Activated T-cell treated with anti-CD3 and anti-CD28 coated beads for 4 hours (primary cell): ENCODE measurements around the gene STON2.
"Not testable (repeated sequence)": the region's sequence is repeated elsewhere in the genome, so short reads cannot be mapped to it uniquely, and the experiment has no call there.

Experiments used
- DNase-seq: peaks from one replicate; pipeline ENCODE4 v3.0.0-alpha.2; 2020

The STON2 gene

DNA sequence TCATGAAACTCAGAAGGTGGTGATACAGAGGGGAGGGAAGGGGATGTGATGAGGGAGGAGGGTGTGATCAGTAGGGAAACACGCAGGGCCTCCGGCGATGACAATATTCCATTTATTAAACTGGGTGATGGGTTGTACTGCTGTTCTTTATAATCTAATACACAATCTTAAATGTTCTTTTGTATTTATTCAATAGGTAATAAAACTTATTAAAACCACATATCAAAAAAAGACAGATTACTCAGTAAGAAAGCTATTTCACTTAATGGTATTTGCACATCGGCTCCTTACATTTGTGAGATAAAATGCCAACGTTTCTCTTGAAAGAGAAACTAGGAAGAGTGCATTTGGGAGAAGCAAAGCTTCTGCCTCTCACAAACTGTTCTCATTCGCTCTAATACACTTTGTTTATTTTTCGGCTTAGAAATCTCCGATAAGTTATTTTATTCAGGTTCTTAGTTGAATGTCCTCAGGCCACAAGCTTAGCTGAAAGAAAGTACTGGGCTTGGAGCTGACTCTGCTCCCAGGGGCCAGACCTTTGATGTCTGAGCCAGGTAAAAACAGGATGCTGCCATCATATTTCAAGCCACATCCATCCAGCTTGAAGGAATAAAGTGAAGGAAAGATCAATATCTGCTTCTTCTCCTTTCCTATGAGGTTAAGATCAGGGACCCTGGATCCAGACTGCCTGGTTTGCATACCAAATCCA lies 17.5 kb downstream of the STON2 start:
- DNase-seq: no peak

DNA sequence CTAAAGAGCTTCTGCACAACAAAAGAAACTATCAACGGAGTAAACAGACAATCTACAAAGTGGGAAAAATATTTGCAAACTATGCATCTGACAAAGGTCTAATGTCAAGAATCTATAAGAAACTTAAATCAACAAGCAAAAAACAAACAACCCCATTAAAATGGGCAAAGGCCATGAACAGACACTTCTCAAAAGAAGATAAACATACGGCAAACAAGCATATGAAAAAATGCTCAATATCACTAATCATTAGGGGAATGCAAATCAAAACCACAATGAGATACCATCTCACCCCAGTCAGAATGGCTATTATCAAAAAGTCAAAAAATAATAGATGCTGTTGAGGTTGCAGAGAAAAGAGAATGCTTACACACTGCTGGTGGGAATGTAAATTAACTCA lies 20.1 kb downstream of the STON2 start:
- not testable (repeated sequence) for DNase-seq

DNA sequence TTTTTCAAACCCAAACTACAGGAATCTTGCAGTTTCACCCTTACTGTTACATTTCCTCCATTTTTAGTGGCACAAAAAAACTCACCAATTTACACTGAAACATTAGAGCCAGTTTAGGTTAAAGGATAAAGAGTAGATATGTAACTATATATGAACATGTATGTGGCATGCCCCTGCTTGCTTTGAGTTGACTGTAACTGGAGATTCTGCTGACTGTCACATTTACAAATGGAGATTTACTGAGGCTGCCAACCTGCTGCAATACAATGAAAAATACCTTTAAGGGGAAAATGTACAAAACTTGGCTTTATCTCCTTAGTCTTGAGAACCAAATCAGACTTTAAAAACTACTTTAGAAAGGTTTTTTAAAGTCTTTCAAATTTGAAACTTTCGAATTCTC lies 28.3 kb downstream of the STON2 start:
- DNase-seq: no peak

DNA sequence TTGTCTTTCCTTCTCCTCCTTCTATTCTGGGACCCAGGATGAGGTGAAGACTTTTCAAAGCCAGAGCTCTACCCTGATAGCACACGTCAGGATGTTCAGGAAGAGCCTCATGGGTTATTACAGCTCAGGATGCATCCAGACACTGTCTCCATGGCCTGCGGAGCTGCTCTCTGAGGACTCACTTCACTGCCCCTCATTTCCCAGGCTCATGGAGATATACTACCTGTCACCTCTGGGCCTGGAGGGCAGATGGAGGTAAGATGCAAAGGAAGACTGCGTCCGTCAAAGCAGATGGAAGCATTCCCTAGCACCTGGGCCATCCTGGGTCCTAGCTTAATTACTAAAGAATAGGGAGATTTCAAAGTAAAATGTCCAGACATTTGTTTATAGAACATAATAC lies 32.6 kb downstream of the STON2 start:
- no peak for DNase-seq

DNA sequence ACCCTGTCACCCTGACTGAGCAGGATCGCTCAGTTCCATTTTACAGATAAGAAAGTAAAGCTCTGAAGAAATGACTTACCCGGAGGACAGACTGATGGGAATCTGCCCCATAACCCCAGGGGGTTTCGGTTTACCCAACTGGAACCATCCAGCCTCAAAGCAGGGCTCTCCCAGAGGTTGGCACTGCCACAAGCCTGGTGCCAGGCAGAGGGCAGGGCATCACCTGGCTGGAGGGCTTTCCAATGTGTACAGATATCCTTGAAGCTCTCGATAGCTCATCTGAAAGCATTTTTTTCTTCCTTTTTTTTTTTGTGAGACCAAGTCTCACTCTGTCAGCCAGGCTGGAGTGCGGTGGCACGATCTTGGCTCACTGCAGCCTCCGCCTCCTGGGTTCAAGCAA lies 33.2 kb downstream of the STON2 start:
- no peak for DNase-seq

DNA sequence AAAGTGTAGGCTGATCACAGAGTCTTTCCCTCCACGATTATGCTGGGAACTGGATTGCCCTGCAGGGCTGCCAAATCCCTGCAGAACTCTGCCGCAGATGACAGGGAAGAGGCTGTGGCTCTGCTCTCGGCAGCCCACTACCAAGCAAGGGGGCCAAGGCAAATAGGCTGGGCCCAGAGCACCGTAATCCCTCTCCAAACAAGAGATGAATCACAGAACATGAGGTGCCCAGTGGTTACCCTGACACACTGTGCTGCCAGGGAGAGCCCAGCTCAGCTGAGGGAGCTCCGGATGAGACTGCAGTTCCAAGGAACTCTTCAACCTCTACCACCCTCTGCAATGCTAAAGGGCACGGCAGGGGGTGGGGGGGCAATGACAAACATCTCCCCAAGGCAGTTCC lies 33.9 kb downstream of the STON2 start:
- DNase-seq: no peak

DNA sequence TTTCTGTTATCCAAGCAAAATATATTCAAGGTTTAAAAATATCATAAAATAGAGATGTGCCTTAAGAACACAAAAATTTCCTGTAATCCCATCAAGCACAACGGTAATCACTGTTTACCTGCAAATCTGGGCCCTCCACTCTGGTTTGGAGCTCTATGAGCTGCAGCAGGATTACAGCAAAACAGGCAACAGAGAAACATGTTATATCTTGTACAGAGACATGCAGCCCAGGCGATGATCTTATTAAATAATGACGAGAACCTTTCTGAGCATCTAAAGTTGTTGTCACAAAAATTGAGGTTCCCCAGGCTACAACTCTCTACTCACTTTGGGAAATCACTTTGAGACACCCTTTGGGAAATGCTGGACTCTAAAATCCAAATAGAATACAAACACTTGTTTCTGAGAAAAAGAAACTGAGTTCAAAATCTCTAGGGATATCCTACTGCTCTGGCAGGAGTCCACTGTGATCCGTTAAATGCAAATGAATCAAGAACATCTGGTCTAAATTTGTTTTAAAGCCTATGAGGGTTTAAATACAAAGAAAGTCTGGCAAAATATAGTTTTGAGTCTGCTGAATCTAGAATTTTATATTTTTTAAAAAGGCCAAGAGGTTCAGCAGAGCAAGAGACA lies 36.3 kb downstream of the STON2 start:
- DNase-seq: no peak

DNA sequence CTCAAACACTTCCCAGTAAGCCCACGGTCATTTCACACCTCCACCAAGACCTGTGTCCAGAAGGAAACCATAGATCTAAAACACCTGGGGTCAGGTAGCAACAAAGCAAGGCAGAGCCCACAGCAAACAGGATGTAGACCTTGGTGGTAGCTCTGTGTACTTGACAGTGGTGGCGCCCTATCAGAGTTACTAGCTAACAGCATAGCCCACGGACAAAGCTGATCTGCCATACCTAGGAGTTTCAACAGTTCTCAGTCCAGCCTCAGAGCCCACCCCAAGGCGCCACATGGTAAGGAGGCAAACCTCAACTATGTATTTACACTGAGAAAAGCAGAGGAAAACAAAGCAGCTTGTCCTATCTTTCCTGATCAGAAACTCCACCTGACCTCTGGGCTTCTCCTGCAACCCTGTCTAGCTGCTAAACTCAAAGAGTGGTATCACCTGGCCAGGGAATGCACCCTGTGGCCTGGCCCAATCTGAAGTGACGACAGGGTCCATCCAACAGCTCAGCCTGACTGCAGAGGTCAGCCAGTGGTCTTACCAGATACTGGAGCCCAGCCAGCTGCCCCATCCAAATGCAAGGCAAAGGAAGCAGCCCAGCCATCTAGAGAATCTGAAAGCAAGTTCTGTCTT lies 46.3 kb downstream of the STON2 start:
- no peak for DNase-seq

DNA sequence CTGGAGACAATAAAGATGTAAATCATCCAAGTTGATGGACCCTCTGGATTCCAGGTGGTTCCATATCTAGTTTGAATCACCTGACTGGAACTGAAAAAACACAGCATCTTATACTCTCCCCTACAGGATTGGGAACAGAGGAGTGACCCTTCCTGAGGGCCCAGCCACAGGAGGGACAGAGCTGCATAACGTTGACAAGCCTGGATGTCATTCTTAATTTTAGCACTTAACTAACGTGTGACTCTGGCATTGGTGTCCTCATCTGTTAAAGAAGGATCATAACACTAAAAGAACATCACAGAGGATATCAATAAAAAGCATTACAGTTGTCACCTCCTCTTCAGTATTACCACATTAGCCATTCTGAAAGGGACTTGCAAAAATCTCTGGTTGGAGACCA lies 47.7 kb downstream of the STON2 start:
- DNase-seq: no peak

DNA sequence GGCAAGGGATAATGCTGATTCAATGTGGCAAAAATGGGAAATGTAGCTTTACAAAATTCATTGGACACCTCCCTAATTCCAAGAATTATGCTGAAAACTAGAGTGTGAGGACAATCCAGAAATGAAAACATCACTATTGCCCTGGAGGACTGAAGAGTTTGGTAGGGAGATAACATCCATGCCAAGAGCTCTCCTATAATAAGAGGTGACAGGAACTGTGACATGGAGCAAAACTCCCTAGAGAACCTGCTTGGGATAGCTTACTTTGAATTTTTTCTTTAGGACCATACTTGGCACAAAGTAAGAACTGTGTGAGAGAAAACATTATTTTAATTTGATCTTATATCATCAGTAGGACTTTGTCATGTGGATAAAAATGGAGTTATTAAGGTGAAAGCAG lies 48.9 kb downstream of the STON2 start:
- no peak for DNase-seq

DNA sequence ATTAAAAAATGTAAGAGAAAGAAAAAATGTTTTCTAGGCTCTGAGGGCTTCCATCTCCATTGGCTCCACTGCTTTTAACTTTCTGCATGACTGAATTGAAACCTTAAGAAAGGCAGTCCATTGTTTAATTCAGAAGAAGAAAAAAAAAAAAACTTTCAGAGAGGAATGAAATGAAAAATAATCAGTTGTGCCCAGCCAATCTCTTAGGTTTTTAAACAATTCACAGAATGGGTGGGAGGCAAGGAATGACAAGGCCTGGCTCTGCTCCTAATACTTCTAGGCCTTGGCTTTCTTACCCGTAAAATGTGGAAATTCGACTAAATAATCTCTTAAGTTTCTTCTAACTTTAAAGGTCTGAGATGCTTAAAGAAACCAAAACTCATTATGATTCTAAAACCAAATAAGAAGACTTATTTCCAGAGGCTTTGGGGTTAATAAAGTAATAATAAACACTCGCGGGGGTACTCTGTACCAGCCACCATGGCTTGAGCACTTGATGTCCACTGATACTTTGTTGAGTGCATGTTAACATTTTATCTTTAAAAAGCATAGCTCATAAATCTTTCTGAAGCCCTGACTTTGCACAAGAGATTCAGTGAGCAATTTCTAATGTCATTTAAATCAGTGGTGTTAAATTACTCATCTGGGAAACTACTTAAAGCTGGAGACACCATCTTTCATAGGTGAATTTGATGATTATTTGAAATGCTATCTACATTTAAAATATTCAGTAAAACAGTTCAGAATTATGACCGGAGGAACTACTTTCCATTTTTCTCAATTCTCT lies 49.6 kb downstream of the STON2 start:
- no peak for DNase-seq

DNA sequence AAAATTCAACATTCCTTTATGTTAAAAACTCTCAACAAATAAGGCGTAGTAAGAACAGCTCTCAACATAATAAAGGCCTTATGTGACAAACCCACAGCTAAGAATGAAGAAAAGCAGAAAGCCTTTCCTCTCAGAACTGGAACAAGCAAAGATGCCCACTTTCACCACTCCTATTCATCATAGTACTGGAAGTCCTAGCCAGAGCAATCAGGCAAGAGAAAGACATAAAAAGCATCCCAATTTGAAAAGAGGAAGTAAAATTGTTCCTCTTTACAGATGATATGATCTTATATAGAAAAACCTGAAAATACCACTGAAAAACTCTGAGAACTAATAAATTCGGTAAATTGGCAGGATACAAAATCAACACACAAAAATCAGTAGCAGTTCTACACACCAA lies 52.1 kb downstream of the STON2 start:
- DNase-seq: no peak

DNA sequence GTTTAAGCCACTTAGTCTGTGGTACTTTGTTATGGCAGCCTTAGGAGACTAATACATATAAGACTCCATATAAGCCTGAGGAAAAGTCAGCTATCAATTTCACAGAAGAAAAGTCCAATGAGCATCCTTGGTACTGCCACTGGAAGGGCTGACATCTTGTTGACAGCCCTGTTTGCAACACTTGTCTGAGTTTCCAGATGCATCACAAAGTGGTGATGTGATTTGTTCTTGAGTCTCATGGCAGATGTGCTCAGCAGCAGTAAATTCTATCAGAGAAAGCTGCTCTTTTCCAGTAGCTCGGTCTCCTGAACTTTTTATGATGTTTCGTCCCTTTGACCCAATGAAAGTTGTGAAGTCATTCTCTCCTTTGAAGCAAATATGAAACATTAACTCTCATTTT lies 54.3 kb downstream of the STON2 start:
- DNase-seq: no peak

DNA sequence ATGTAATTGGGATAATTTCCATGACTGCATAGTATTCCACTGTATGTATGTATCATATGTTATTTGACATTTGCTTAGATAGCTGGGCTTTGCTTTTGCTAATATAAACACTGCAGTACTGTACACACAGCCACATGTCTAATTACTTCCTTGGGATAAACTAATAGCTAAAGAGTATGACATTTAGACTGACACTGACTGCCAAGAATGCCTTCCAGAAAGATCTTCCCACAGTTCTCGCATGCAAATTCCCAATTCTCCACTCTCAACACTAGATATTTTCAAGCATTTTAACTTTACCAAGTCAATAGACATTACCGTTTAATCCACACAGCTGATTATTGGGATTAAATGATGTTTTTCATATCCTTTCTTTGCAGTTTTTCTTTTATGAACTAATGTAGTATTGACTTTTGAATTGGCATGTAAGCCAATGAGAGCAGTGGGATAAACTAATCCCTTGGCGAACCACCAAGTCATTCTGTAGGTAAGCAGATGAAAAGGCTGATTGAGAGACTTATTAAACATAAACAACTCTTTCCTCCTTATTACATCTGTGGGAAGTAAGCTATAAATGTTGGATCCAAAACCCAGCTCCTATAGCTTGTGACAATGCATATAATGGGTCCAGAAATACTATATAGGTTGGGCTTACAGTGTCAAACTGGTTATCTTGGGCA lies 55.5 kb downstream of the STON2 start:
- no peak for DNase-seq

DNA sequence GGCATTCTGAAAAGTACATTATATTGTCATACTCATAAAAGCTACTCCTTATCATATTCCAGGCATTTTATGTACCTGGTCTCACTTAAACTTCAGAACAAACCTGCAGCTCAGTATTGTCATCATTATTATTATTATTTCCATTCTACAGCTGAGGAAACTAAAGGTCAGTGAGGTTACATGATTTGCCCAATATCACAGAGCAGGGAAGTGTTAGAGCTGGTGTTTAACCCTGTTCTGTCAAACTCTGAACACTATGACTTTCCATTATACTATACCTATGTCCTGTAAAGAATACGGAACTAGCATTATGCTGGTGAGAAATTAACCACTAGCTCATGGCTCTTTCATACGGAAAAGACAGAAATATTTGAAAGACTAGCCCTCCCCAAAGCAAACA lies 56.4 kb downstream of the STON2 start:
- DNase-seq: no peak

DNA sequence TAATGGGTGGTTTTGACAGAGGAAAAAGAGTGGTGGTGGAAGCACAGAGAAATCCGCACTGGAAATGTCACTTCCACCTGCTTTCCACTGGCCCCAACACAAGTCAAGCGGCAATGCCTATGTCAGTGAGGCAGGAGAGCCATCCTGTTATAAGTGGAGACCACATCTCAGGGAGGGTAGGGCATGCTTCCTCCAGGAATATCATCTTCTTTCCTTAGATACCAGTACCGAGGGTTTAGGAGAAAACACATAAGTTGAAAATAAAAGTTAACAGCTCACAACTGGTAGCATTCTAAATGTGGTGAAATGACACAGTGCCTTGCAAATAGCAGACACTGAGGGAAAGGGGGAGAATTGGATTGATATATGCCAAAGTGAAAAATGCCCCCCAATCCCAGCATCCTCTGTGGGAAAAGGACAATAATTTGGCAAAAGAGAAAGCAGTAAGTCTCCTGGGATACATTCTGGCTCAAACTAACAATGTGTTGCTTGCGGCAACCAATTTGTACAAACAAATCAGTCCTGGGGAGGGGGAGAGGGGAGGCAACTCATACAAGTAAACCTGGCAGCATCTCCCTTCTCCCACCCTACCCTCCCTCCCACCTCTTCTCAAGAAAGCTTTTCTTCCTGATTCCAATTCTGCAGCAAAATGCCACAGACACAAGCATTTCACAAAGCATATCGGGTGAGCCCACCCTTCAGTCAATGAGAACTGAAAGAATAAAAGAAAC lies 57.1 kb downstream of the STON2 start:
- no peak for DNase-seq

DNA sequence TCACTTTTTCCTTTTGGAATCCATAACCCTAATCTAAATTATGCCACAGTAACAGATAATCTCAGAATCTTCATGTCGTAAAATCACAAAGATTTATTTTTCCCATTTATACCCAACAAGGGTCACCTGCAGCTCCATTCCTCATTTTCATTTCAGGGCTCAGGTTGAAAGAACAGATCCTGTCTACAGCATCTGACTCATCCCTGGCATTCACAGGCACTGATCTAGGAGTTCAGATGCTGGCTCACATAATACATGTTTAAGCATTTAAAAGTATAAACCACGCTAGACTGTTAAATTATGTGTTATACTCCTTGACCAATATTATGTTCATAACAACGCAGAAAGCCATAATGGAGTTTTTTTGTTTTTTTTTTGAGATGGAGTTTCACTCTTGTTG lies 58.3 kb downstream of the STON2 start:
- DNase-seq: no peak

DNA sequence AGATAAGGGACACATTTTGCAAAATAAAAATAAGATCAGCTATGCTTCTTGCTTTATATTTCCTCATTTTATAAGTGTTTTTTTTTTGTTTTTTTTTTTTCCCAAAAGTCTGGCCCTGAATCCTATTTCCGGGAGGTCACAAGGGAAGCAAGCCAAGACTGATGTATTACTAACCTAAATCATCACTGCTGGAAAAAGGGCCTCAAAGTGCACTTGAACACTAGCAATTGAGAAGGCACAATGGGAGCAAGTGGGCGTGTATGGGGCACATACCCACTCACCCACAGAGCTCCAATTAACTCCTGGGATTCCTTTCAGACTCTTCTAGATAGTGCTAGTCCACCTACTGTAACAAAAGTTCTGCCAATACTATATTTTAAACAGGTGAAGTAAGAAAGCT lies 58.8 kb downstream of the STON2 start:
- DNase-seq: no peak

DNA sequence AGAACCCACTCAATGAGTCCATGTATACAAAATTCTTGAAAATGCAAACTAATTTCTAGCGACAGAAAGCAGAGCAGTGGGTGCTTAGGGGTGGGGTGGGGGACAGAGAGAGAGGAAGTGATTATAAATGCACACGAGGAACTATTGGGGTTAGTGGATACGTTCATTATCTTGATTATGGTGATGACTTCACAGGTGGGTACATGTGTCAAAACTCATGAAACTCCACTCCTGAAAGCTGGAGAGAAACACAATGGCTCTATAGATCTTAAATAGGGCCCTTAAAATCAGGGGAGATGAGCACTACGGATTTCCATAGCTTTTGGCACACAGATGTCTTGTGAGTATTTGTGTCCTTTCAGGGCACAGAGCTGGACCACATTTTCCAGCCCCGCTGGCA lies 59.9 kb downstream of the STON2 start:
- DNase-seq: no peak

DNA sequence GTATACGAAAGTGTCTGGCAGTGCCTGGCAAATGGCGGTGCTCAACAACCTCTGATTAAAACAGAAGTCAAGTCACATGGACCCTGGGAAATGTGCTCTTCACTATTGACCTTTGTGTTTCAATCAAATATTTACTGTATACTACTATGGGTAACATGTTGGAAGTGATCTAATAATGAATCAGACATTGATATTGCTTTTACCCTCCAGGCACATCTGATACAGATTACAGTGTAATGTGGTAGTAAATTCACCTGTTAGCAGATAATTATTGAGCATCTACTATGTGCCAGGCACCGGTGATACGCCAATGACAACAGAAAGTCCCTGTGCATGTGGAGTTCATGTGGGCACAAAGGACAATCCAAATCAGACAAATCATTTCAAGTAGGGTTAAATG lies 63.1 kb downstream of the STON2 start:
- DNase-seq: no peak

DNA sequence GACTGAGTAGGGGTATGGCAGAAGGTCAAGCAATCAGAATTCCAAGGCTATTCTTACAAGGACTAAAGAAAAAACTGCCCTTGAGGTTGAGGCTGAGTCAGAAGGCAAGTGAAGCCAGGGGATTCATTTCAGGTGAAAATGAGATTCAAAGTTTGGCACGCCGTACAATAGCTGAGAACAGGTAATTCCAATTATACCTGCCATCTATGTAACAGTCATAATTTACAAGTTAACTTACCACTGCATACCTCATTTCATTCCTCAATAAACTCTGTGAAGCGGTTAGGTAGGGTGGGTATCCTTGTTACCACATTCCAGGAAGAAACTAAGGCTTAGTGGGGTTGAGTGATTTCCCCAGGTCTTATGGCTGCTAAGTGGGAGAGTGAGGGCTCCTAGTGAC lies 64.1 kb downstream of the STON2 start:
- DNase-seq: no peak

DNA sequence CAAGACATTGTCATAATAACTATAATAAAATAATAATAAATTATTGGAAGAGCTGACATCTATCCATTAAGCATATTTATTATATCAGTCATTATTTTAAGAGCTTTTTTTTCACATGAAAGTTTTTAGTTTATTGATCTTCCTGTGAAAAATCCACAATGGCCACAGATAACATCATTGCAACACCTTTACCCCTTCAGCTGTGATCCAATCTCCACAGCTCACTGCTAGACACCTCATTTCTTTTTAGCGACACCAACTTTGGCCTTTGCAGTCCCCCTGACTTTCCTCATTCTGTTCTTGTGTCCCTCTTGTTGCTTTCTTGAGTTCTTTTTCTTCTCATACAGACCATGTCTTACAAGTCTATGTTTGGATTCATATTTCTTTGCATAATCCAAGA lies 67.4 kb downstream of the STON2 start:
- no peak for DNase-seq
